HG02870 (cell line): ENCODE measurements around the gene MTRFR.
"Not testable (repeated sequence)": the region's sequence is repeated elsewhere in the genome, so short reads cannot be mapped to it uniquely, and the experiment has no call there.

Source experiments
- ATAC-seq: cut with Tn5 transposase; IDR thresholded peaks from one replicate; pipeline ENCODE4 v1.9.1; 2021; ENCODE audit warnings: mild to moderate bottlenecking, moderate library complexity; ENCODE audit not compliant: unreplicated experiment

The MTRFR gene

GRCh38 chr12:123232807-123233504, at the start of gene MTRFR, which contains the start of gene MPHOSPH9:
Gene MTRFR, plus strand, starts transcription at chr12:123233436. Its CDS starts 20,239 bp downstream, at chr12:123253675.
Gene MPHOSPH9, minus strand, starts transcription at chr12:123233141. Its CDS starts 2,777 bp downstream, at chr12:123230364.
- peak; percentile 76 for ATAC-seq

- ATAC-seq: no peak
These were observed 45.6 kb upstream of the MTRFR start for GRCh38 chr12:123187637-123188036.

- no peak for ATAC-seq
These were observed 33.3 kb upstream of the MTRFR start for GRCh38 chr12:123199936-123200335.

- no peak for ATAC-seq
These were observed 32.8 kb upstream of the MTRFR start for GRCh38 chr12:123200414-123200813.

GRCh38 chr12:123206794-123207193, 26.4 kb upstream of the MTRFR start:
- ATAC-seq: not testable (repeated sequence)

- not testable (repeated sequence) for ATAC-seq
These were observed 25.4 kb upstream of the MTRFR start for GRCh38 chr12:123207815-123208214.

- peak; percentile 80 for ATAC-seq
These were observed 10.0 kb upstream of the MTRFR start for GRCh38 chr12:123223241-123223668.

- ATAC-seq: no peak
These were observed 7.8 kb upstream of the MTRFR start for GRCh38 chr12:123225443-123225842.

- no peak for ATAC-seq
These were observed 5.5 kb upstream of the MTRFR start for GRCh38 chr12:123227581-123228258.

GRCh38 chr12:123229051-123229450, 4.2 kb upstream of the MTRFR start:
- ATAC-seq: no peak

GRCh38 chr12:123231931-123232330, 1.3 kb upstream of the MTRFR start:
- no peak for ATAC-seq

- no peak for ATAC-seq
These were observed 797 bp upstream of the MTRFR start for GRCh38 chr12:123232472-123232806.

GRCh38 chr12:123233505-123234308, 471 bp downstream of the MTRFR start:
- ATAC-seq: peak; percentile 1

GRCh38 chr12:123237646-123238329, 4.6 kb downstream of the MTRFR start:
- ATAC-seq: no peak

- ATAC-seq: no peak
These were observed 5.1 kb downstream of the MTRFR start for GRCh38 chr12:123238330-123238682.

- no peak for ATAC-seq
These were observed 5.7 kb downstream of the MTRFR start for GRCh38 chr12:123238961-123239360.

- ATAC-seq: no peak
These were observed 9.1 kb downstream of the MTRFR start for GRCh38 chr12:123242116-123242904.

- no peak for ATAC-seq
These were observed 10.5 kb downstream of the MTRFR start for GRCh38 chr12:123243671-123244262.

GRCh38 chr12:123245678-123246077, 12.4 kb downstream of the MTRFR start:
- no peak for ATAC-seq

GRCh38 chr12:123248129-123248528, 14.9 kb downstream of the MTRFR start:
- not testable (repeated sequence) for ATAC-seq
